ENCODE results near the gene LYST.

DNA sequence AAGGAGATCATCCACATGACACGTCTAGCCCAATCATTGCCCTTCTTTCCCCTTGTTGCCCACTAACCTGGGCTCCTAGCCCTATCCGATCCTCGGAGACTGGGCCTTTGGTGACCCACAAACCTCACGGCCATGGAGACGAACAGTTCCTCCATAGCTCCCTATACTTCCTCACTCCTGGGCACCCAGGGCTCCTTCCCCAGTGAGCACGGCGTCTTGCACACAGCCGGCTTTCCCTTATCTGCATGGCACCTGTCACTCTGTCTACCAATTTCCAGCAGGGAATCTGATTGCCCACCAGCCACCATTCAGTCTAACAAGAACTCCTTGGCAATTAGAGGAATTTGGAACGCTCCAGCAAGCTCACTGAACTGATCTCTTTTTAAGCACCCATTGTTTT, 220.2 kb downstream of the LYST start:
- TF ChIP-seq, protein P1, sequence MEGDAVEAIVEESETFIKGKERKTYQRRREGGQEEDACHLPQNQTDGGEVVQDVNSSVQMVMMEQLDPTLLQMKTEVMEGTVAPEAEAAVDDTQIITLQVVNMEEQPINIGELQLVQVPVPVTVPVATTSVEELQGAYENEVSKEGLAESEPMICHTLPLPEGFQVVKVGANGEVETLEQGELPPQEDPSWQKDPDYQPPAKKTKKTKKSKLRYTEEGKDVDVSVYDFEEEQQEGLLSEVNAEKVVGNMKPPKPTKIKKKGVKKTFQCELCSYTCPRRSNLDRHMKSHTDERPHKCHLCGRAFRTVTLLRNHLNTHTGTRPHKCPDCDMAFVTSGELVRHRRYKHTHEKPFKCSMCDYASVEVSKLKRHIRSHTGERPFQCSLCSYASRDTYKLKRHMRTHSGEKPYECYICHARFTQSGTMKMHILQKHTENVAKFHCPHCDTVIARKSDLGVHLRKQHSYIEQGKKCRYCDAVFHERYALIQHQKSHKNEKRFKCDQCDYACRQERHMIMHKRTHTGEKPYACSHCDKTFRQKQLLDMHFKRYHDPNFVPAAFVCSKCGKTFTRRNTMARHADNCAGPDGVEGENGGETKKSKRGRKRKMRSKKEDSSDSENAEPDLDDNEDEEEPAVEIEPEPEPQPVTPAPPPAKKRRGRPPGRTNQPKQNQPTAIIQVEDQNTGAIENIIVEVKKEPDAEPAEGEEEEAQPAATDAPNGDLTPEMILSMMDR (conservative IDR thresholded peaks at IDR 0.05; ENCODE audit: low read length) = no peak
- no peak for TF ChIP-seq EZH2phosphoT487 (IDR thresholded peaks at IDR 0.05; ENCODE audit: borderline replicate concordance)
